CD4-positive, alpha-beta T cell treated with Interleukin-6 for 4 hours (primary cell): ENCODE results near the gene AMBRA1.
A peak's percentile ranks its signal among the peaks of the same experiment; 100 is the strongest.

Experiments
- DNase-seq: peaks from one replicate; pipeline ENCODE4 v3.0.0-alpha.2; 2020; ENCODE audit warnings: mixed read lengths

The AMBRA1 gene

DNA sequence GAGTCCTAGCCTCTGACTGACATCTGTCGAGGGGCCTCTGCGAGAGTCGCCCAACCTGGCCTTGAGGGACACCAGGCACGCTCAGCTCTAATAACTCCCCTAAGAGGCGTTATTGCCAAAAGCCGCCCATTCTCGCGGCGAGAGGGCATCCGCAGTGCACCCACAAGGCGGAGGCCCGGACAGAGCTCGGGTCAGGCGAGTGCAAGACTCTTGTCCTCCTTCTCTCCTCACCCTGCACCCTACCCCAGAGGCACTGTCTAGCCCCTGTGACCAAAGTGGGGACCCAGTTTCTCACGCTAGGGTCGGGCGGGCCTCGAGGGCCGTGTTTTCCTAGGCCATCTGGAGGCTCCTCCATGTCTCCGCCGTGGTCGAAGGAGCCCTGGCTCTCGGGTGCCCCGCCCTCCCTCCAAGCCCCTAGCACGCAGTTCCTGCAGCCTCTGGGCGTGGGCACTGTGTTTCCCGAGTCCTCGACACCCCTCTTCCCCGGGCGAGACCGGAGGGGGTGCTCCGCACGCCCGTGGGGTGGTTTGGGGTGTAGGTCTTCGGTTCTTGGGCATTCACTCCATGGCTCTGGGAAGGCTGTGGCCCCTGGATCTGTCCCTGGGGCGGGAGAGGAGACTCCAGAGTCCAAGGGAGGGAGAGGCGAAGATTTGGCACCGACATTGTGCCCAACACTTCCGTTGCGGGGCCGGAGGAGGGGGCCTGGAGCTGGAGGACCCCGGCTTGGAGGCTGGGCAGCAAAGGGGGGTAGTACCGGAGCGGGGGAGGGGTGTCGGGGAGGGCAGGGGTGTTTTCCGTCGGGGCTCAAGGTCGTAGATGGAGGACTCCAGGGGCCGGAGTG lies 203.3 kb downstream of the AMBRA1 start:
- DNase-seq: no peak

- DNase-seq: peak; percentile 44
Observed at GRCh38 chr11:46389450-46390330, 204.1 kb downstream of the AMBRA1 start.

GRCh38 chr11:46388619-46389449 lies 205.0 kb downstream of the AMBRA1 start:
- DNase-seq: no peak

- DNase-seq: no peak
Observed at GRCh38 chr11:46387919-46388618, 205.8 kb downstream of the AMBRA1 start.

DNA sequence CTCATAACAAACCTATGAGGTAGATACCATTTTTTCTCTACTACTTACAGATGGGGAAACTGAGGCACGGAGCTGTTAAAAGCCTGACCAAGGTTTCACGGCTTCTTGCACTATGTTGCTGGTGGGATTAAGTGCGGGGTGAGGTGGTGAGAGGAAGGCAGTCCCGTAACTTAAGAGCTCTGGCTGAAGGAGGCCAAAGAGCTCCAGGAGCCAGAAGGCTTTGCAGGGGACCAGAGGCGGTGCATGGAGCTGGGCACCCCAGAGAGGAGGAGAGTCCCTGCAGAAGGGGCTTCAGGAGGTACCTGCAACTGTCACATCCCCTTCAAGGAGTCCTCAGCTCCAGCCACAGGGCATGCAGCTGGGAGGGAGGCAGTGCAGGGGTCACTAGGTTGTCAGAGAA lies 206.4 kb downstream of the AMBRA1 start:
- no peak for DNase-seq

DNA sequence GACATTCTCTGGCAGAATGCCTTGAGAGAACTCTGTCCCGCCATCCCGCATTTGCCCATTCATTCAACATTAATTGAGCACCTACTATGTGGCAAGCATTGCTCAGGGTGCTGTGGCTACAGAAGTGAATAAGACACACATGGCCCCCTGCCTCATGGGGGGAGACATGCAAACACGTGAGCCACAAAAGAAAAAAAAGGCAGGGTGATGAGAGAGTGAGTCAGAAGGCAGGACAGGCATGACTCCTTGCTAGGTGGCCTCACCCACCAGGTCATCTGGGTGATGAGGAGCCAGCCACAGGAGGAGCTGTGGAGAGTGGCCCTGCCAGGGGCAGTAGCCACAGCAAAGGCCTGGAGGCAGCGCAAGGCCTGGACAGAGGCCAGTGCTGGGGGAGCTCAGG lies 207.1 kb downstream of the AMBRA1 start:
- no peak for DNase-seq

DNA sequence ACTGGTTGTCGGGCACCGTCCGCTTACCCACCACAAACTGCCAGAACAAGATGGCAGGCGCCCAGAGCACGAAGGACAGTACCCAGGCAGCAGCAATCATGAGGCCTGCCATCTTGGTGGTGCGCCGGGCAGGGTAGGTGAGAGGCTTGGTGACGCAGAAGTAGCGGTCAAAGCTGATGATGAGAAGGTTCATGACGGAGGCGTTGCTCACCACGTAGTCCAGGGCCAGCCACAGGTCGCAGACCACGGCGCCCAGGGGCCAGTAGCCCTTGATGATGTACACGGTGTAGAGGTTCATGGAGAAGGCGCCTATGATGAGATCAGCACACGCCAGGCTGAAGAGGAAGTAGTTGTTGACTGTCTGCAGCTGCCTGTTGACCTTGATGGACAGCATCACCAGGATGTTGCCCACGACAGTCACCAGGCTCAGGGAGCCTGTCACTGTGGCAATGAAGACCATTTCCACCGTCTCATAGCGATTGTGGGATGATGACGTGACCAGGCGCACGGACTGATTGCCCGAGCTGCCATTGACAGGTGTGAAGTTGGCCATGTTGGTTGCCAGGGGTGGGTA lies 207.7 kb downstream of the AMBRA1 start:
- DNase-seq: no peak

DNA sequence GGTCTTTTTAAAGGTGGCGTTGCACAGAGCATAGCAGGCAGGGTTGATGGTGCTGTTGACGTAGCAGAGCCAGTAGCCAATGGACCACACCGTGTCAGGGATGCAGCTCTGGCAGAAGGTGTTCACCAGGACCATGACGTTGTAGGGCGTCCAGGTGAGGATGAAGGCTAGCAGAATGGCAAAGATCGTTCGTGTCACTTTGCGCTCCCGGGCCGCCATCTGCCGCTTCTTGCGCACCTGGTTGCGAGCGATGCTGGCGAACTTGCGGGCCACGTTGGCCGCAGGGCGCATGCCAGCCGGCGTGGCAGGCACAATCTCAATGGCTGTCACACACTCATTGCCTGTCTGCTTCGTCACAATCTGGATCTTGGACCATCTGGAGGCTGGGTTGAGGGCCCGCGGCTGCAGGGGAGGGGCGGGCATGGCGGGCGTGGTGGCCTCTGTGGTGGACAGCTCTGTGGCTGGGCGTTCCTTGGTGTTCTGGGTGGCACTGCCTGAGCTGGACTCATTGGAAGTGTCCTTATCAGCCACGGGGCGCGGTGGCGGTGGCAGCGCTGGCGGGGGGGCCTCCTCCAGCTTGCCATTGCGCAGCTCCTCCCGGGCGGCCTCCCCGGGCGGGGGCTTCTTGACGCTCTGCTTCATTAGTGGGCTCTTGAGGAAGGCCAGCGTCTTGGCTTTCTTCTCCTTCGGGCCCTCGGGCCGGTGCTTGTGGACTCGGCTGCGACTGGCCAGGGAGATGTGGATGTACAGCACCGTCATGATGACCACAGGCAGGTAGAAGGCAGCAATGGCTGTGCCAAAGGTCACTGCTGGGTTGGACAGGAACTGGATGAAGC lies 208.4 kb downstream of the AMBRA1 start:
- DNase-seq: no peak

GRCh38 chr11:46383974-46384701 lies 209.7 kb downstream of the AMBRA1 start:
- DNase-seq: no peak

- DNase-seq: no peak
Observed at GRCh38 chr11:46383404-46383758, 210.4 kb downstream of the AMBRA1 start.

DNA sequence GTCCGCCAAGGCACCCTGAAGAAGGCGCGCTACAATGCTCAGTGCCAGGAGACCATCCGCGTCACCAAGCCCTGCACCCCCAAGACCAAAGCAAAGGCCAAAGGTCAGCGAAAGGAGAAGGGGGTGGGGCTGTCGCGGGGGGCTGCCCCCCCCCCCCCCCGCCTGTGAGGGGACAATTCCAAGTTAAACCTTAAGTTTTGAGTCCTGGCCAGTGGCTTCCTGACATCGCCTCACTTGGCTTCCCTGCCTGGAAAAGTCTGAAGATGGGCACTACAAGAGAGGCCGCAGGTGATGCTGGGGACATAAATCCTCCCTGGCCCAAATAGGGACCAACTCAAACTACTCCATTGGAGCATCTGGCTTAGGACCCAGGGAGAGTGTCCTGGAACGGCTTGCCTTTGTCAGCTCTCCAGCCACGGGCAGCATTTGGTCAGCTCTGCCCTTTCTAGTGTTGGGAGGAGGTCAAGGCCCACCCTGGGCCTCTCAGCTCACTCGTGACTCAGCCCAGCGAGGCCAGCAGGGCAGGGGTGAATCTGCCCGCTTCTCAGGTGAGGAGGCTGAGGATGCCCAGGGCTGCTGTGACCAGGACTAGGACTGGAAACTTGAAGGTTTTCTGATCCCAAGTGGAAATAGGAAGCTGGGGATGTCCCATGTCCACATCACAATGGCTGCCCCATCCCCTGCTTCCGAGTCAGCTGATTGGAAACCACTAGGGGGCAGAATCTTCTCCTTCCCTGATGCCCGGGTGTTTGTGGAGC lies 211.0 kb downstream of the AMBRA1 start:
- no peak for DNase-seq

DNA sequence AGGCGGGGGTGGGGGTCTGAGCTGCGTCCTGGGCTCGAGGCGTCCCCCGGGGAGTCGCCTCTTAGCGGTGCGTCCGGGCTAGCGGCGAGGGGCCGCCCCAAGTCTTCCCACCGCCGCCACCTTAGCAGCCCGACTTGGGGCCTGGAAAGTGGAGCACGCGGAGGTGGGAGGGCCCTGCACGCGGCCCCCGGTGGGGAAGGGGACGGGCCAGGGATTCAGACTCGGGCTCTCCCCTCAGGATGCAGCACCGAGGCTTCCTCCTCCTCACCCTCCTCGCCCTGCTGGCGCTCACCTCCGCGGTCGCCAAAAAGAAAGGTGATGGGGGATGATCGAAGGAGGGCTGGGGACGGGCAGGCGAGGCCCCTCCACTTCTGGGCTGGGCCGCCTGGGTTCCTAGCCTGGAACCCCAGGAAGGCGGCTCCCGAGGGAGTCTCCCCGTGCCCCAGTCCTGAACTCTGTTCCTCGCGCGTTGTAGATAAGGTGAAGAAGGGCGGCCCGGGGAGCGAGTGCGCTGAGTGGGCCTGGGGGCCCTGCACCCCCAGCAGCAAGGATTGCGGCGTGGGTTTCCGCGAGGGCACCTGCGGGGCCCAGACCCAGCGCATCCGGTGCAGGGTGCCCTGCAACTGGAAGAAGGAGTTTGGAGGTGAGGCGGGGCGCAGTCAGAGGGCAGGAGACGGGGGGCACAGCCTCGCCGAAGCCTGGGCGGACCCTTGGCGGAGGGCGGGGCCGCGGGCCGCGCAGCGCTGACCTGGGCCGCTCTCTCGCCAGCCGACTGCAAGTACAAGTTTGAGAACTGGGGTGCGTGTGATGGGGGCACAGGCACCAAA lies 211.8 kb downstream of the AMBRA1 start:
- peak; percentile 34 for DNase-seq

DNA sequence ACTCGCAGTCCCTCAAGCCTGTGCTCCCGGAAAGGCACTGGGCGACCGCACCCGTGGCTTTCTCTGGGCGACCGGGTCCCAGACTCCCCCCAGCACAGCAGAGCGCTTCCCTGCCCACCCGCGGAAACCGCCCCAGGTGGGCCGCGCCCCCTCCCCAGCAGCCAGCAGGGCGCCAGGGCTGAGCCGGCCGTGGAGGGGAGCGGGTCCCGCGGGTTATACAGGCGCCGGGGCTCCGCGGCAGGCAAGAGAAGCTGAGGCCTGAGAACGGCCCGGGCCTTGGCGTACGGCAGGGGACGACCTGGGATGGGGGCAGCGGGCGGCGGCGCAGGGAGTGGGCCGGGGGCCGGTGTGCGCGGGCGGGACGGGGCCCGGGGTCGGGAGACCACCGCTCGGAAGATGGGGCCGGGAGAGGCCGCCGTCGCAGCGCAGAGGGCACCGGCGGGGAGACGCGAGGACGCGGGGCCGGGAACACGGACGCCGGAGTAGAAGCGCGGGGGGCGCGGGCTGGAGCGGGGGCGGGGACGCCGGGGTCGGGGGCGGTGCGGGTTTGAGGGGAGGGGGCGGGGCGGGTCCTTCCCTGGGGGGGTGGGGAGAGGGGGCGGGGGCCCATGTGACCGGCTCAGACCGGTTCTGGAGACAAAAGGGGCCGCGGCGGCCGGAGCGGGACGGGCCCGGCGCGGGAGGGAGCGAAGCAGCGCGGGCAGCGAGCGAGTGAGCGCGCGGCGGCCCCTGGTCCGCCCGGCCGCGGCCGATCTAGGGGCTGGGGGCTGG lies 212.6 kb downstream of the AMBRA1 start, which contains the start of gene MDK:
TSS of gene MDK (plus strand) at position 622 of the 771 bp plus-strand sequence. CDS start 389 bp downstream, outside the sequence.
- peak; percentile 25 for DNase-seq

GRCh38 chr11:46380340-46381047 lies 213.3 kb downstream of the AMBRA1 start:
- peak; percentile 65 for DNase-seq

DNA sequence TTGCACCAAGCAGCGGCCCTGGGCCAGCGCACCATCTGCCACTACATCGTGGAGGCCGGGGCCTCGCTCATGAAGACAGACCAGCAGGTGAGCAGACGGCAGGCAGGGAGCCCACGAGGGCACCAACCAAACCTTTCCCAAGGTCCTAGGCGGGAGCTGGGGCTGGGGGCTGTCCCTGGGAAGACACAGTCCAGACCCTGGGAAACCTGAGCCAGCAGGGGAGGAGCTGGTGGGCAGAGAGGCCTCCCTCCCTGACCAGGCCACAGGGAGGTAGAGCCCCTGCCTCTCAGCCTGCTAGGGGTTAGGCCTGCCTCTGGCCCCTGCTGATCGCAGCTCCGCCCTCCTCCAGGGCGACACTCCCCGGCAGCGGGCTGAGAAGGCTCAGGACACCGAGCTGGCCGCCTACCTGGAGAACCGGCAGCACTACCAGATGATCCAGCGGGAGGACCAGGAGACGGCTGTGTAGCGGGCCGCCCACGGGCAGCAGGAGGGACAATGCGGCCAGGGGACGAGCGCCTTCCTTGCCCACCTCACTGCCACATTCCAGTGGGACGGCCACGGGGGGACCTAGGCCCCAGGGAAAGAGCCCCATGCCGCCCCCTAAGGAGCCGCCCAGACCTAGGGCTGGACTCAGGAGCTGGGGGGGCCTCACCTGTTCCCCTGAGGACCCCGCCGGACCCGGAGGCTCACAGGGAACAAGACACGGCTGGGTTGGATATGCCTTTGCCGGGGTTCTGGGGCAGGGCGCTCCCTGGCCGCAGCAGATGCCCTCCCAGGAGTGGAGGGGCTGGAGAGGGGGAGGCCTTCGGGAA lies 214.1 kb downstream of the AMBRA1 start:
- peak; percentile 14 for DNase-seq
